CD4-positive, alpha-beta T cell treated with Interleukin-15 for 4 hours (primary cell): ENCODE measurements around the gene ADIPOQ.
"Not testable (repeated sequence)": the region's sequence is repeated elsewhere in the genome, so short reads cannot be mapped to it uniquely, and the experiment has no call there.

Source experiments
- DNase-seq: peaks from one replicate; pipeline ENCODE4 v3.0.0-alpha.2; 2020; ENCODE audit warnings: low spot score

Gene ADIPOQ

GRCh38 chr3:186842426-186843038, at the start of gene ADIPOQ:
ADIPOQ (plus strand) TSS chr3:186842710; CDS start chr3:186853059, 10,349 bp downstream.
- no peak for DNase-seq

GRCh38 chr3:186798239-186798874, 44.2 kb upstream of the ADIPOQ start:
- DNase-seq: no peak

GRCh38 chr3:186800285-186800684, 42.2 kb upstream of the ADIPOQ start:
- DNase-seq: no peak

GRCh38 chr3:186802701-186803100, 39.8 kb upstream of the ADIPOQ start:
- DNase-seq: no peak

- DNase-seq: not testable (repeated sequence)
Observed at GRCh38 chr3:186803447-186803846, 39.1 kb upstream of the ADIPOQ start.

GRCh38 chr3:186806089-186807055, 36.1 kb upstream of the ADIPOQ start, which contains the start of gene RFC4:
RFC4 (minus strand) TSS chr3:186806482; CDS start chr3:186804713, 1,769 bp downstream.
- DNase-seq: peak; percentile 81

- no peak for DNase-seq
Observed at GRCh38 chr3:186807231-186807630, 35.3 kb upstream of the ADIPOQ start.

- DNase-seq: no peak
Observed at GRCh38 chr3:186810336-186810996, 32.0 kb upstream of the ADIPOQ start.

GRCh38 chr3:186811313-186811712, 31.2 kb upstream of the ADIPOQ start:
- not testable (repeated sequence) for DNase-seq

GRCh38 chr3:186814100-186814499, 28.4 kb upstream of the ADIPOQ start:
- no peak for DNase-seq

- no peak for DNase-seq
Observed at GRCh38 chr3:186815435-186815834, 27.1 kb upstream of the ADIPOQ start.

- no peak for DNase-seq
Observed at GRCh38 chr3:186818516-186818915, 24.0 kb upstream of the ADIPOQ start.

- DNase-seq: no peak
Observed at GRCh38 chr3:186818956-186819355, 23.6 kb upstream of the ADIPOQ start.

GRCh38 chr3:186821429-186822387, 20.8 kb upstream of the ADIPOQ start:
- peak; percentile 59 for DNase-seq

GRCh38 chr3:186822388-186822759, 20.1 kb upstream of the ADIPOQ start:
- not testable (repeated sequence) for DNase-seq

- no peak for DNase-seq
Observed at GRCh38 chr3:186823386-186823785, 19.1 kb upstream of the ADIPOQ start.

GRCh38 chr3:186824430-186825139, 17.9 kb upstream of the ADIPOQ start:
- DNase-seq: no peak

GRCh38 chr3:186825294-186825821, 17.2 kb upstream of the ADIPOQ start:
- DNase-seq: no peak

GRCh38 chr3:186825872-186826409, 16.6 kb upstream of the ADIPOQ start:
- DNase-seq: no peak
